HG03196 (cell line): ENCODE measurements around the gene TUBA3E.
"Not testable (repeated sequence)": the region's sequence is repeated elsewhere in the genome, so short reads cannot be mapped to it uniquely, and the experiment has no call there.

Source experiments
- ATAC-seq: cut with Tn5 transposase; IDR thresholded peaks from one replicate; pipeline ENCODE4 v1.9.1; 2021; ENCODE audit not compliant: unreplicated experiment

The TUBA3E gene

GRCh38 chr2:130198343-130198742, at the start of gene TUBA3E:
Gene TUBA3E, minus strand, starts transcription at chr2:130198439. Its CDS starts 79 bp downstream, at chr2:130198360.
- ATAC-seq: no peak

GRCh38 chr2:130246430-130246829, 48.2 kb upstream of the TUBA3E start:
- ATAC-seq: no peak

DNA sequence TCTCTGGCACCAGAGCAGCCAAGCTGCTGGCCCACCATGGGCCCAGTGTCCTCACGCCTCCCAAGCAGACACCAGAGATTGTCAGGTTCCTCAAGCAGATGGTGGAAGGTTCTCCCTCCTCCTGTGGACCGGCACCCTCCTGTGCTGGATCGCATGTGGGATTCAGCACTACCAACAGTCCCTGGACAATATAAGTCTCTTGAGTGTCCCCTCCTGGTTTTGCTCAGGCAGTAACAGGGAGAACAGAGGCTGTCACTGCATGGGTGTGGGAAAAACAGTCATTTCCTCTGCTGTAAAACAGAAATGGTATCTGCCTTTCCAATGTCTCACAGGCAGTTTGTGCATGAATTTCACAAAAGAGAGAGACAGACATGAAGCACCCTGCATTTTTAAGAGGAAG, 47.7 kb upstream of the TUBA3E start:
- no peak for ATAC-seq

DNA sequence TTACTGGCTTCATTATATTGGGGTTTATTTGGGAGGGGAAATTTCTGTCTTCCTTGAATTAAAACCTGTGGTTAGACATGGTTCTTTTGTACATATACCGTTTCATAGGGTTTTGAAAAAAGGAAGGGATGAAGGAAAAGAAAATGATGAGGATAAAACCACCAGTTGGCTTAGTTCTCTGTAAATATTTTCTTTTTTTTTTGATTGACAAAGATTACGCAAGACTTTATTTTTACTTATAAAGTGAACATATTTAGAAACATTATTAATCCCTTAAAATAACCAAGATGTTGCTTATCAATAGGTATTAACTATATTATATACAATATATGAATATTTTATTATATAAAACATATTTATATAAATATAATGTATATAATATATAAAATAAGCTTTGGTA, 45.1 kb upstream of the TUBA3E start:
- ATAC-seq: no peak

- no peak for ATAC-seq
These were observed 42.9 kb upstream of the TUBA3E start for GRCh38 chr2:130241041-130241707.

GRCh38 chr2:130239581-130239980, 41.3 kb upstream of the TUBA3E start:
- ATAC-seq: not testable (repeated sequence)

DNA sequence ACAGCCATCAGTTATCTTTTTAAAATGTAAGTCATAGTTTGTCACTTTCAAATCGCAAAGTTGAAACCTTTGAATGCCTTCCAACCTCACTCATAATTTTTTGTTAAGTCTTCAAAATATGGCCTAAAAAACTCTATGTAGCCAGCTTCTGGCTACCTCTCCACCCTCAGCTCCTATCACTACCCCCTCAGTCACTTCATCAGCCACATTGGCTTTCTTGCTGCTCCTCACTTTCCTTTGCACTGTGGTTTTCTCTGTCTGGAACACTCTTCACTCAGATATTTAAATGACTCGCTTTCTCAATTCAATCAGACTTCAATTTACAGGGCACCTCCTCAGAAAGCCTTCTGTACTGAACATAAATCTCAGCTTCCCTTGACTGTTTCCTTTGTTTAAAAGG, 34.8 kb upstream of the TUBA3E start:
- ATAC-seq: not testable (repeated sequence)

GRCh38 chr2:130231656-130232055, 33.4 kb upstream of the TUBA3E start:
- no peak for ATAC-seq

DNA sequence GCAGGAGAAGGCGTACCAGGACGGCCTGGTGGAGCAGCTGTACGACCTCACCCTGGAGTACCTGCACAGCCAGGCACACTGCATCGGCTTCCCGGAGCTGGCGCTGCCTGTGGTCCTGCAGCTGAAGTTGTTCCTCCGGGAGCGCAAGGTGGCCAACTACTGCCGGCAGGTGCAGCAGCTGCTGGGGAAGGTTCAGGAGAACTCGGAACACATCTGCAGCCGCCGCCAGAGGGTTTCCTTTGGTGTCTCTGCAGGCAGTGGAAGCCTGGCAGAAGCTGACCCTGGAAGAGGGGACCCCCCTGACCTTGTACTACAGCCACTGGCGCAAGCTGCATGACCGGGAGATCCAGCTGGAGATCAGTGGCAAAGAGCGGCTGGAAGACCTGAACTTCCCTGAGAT, 32.7 kb upstream of the TUBA3E start:
- ATAC-seq: not testable (repeated sequence)

DNA sequence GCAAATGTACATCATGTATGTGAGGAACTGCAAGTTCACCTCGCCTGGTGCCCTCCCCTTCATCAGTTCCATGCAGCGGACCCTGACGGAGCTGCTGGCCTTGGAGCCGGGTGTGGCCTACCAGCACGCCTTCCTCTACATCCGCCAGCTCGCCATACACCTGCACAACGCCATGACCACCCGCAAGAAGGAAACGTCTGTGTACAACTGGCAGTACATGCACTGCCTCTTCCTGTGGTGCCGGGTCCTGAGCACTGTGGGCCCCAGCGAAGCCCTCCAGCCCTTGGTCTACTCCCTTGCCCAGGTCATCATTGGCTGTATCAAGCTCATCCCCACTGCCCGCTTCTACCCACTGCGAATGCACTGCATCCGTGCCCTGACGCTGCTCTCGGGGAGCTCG, 32.1 kb upstream of the TUBA3E start:
- ATAC-seq: not testable (repeated sequence)

GRCh38 chr2:130229161-130229510, 30.9 kb upstream of the TUBA3E start:
- not testable (repeated sequence) for ATAC-seq

GRCh38 chr2:130228467-130229160, 30.4 kb upstream of the TUBA3E start:
- ATAC-seq: not testable (repeated sequence)

DNA sequence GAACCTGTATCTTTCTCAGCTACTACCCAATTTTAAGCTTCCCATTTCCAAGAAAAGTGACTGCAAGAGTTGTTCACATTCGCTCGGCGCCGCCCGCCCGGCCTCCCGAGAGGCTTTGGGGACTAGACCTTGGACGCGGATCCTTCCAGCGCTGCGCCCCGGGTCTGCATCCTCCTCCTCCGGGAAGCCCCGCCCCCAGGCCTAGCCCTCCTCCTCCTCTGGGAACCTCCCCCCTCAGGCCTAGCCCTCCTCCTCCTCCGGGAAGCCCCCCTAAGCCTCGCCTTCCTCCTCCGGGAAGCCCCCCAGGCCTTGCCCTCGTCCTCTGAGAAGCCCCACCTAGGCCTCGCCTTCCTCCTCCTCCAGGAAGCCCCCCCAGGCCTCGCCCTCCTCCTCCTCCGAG, 29.8 kb upstream of the TUBA3E start:
- not testable (repeated sequence) for ATAC-seq

DNA sequence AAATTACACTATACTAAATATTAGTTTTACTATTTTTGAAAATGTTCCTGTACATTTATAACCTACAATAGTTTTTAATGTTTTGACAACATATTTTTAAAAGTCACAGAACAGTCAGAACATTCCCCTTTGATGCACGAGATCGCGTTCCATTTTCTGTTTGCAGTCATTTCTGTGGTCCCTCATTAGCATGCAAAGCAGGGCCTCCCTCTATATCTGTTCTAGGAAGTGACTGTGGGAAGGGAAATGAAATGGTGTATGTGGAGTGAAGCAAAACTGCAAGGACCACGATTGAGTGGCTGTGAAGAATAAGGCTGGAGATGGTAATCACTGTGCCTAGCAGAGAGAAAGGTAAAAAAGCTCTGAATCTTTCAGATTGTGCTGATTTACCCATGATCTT, 24.3 kb upstream of the TUBA3E start:
- ATAC-seq: not testable (repeated sequence)

DNA sequence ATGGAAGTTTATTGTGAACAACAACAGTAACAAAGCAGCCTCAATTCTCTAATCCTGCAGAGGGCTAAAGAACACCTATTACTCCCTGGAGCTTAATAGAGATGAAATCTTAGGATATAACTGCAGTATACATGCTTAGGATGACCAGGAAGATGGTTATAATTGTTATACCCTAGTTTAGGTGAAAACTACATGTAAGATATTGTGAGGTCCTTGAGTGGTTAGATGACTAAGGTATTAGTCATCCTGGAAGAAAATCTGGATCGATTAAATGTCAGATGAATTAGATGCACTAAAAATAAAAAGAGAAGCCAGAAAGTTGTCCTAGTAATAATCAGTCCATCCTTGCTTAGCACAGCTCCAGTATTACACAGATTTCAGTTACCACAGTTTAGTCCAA, 22.3 kb upstream of the TUBA3E start:
- not testable (repeated sequence) for ATAC-seq

DNA sequence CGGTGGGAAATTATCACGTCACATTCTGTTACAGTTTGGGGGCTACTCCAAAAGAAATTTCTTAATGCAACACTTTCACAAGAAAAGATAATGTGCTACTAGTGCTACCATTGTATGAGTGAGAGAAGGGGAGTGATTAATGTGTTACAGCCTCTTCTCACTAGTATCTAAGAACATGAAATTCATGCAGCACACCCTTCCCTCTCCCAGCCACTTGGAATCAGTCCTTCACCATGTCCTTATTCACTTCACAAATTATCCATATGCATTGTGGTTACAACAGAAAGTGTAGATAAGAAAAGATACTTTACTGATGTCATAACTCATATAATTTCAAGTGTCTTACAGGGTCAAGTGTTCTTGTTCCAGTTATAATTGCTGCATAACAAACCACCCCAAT, 20.9 kb upstream of the TUBA3E start:
- not testable (repeated sequence) for ATAC-seq

- not testable (repeated sequence) for ATAC-seq
These were observed 8.8 kb upstream of the TUBA3E start for GRCh38 chr2:130207051-130207450.

DNA sequence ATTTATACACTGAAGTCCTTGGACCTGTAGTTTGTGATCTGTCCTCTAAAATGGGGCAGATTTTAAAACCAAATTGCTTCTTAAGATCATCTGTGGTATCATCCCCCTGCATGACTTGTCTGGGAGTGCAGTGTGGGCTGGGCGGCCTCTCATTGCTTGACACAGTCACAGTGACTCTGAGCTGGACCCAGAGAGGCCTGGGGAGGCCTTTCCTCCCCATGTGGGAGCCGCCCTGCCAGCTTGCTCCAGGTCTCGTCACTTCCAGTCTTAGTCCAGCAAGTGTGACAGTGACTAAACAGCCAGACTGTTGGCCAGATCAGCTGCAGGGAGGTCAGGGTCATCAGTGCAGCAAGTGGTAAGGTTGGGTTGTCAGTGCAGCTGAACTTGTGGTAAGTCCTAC, 4.9 kb upstream of the TUBA3E start:
- not testable (repeated sequence) for ATAC-seq

GRCh38 chr2:130202518-130202917, 4.3 kb upstream of the TUBA3E start:
- not testable (repeated sequence) for ATAC-seq

GRCh38 chr2:130196052-130196451, 2.2 kb downstream of the TUBA3E start:
- ATAC-seq: not testable (repeated sequence)

DNA sequence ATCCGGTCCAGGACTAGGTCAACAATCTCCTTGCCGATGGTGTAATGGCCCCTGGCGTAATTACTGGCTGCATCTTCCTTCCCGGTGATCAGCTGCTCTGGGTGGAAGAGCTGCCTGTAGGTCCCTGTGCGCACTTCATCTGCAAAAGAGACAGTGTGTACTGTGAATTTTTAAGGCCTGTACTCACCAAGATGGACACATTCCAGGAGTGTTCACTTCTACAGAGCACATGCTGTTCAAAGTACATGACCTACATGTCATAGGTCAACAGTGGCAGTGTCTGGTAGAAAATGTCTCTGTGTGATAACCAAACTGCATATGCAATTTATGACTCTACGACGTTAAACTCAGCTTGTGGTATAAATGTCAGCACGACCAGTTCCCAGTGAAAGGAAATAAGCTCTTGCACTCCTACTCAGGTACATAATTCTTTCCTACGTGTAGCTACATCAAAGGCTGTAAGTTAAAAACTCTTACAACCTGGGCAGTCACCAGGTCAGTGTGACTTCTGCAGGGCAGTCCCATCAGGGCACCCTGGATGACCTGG, 3.1 kb downstream of the TUBA3E start:
- ATAC-seq: not testable (repeated sequence)

GRCh38 chr2:130193824-130194223, 4.4 kb downstream of the TUBA3E start:
- not testable (repeated sequence) for ATAC-seq
